ENCODE data around the gene CMKLR1. TPM values are rescaled to one million over a fixed set of nuclear protein-coding genes. Genes with fewer than 3 reads are reported as not detected.

The CMKLR1 gene
- total and polyA plus RNA-seq, 2 donors from 2014 or later = 6.1 to 25.7 TPM

- intact Hi-C loops (cut with DNase I) = no loop called here
- Histone ChIP-seq H3K36me3 (ENCODE audit: control insufficient read depth in 2 of 3, insufficient read depth in 3 of 3, low read length in 3 of 3) (no peaks in the 10 kb centered on the region), H3K9me3 (ENCODE audit: control insufficient read depth in 2 of 3, insufficient read depth in 1 of 3, low read length in 3 of 3) (no peaks in the 10 kb centered on the region), H3K4me3 (ENCODE audit: low read length in 3 of 3) (peak overlapping the region in 2 of 3 donors; percentile 32 to 53), H3K4me1 (ENCODE audit: control insufficient read depth in 2 of 3, insufficient read depth in 2 of 3, low read depth in 1 of 3, low read length in 3 of 3) (peaks cover 0 to 9% (median 0%) of the 10 kb centered on the region in 3 donors), H3K27me3 (ENCODE audit: control insufficient read depth, insufficient read depth, low read length) (no peaks in the 10 kb centered on the region), H3K9ac (ENCODE audit: low read length in 3 of 3) (peak overlapping the region in 2 of 3 donors; percentile 4 to 17), H3K27ac (ENCODE audit: low read depth in 2 of 2, low read length in 2 of 2) (peak overlapping the region in 1 of 2 donors; percentile 13)
- TF ChIP-seq, protein P1, sequence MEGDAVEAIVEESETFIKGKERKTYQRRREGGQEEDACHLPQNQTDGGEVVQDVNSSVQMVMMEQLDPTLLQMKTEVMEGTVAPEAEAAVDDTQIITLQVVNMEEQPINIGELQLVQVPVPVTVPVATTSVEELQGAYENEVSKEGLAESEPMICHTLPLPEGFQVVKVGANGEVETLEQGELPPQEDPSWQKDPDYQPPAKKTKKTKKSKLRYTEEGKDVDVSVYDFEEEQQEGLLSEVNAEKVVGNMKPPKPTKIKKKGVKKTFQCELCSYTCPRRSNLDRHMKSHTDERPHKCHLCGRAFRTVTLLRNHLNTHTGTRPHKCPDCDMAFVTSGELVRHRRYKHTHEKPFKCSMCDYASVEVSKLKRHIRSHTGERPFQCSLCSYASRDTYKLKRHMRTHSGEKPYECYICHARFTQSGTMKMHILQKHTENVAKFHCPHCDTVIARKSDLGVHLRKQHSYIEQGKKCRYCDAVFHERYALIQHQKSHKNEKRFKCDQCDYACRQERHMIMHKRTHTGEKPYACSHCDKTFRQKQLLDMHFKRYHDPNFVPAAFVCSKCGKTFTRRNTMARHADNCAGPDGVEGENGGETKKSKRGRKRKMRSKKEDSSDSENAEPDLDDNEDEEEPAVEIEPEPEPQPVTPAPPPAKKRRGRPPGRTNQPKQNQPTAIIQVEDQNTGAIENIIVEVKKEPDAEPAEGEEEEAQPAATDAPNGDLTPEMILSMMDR (IDR thresholded peaks at IDR 0.05; ENCODE audit: borderline replicate concordance, extremely low read depth, insufficient read depth) = peak; percentile 29
- FAIRE-seq = no peak
- DNase-seq = peak in 1 of 5 donors; percentile 30
These were observed 1.6 kb downstream of the CMKLR1 start for GRCh38 chr12:108337235-108338223.

GRCh38 chr12:108335349-108336119 is 3.6 kb downstream of the CMKLR1 start:
- no peak for DNase-seq
- Histone ChIP-seq H3K9me3 (ENCODE audit: control insufficient read depth in 2 of 3, insufficient read depth in 1 of 3, low read length in 3 of 3) (no peaks in the 10 kb centered on the region), H3K9ac (ENCODE audit: low read length in 3 of 3) (no peak overlapping the region), H3K27me3 (ENCODE audit: control insufficient read depth, insufficient read depth, low read length) (no peaks in the 10 kb centered on the region), H3K4me3 (ENCODE audit: low read length in 3 of 3) (no peak overlapping the region), H3K27ac (ENCODE audit: low read depth in 2 of 2, low read length in 2 of 2) (no peak overlapping the region), H3K36me3 (ENCODE audit: control insufficient read depth in 2 of 3, insufficient read depth in 3 of 3, low read length in 3 of 3) (no peaks in the 10 kb centered on the region), H3K4me1 (ENCODE audit: control insufficient read depth in 2 of 3, insufficient read depth in 2 of 3, low read depth in 1 of 3, low read length in 3 of 3) (peaks cover 0 to 7% (median 0%) of the 10 kb centered on the region in 3 donors)
- intact Hi-C loops (cut with DNase I) = no loop called here
- TF ChIP-seq, protein P1 (IDR thresholded peaks at IDR 0.05; ENCODE audit: borderline replicate concordance, extremely low read depth, insufficient read depth) = no peak
- no peak for FAIRE-seq

- Histone ChIP-seq H3K4me3 (ENCODE audit: low read length in 3 of 3) (no peak overlapping the region), H3K9ac (ENCODE audit: low read length in 3 of 3) (no peak overlapping the region), H3K27me3 (ENCODE audit: control insufficient read depth, insufficient read depth, low read length) (no peaks in the 10 kb centered on the region), H3K36me3 (ENCODE audit: control insufficient read depth in 2 of 3, insufficient read depth in 3 of 3, low read length in 3 of 3) (no peaks in the 10 kb centered on the region), H3K27ac (ENCODE audit: low read depth in 2 of 2, low read length in 2 of 2) (peak overlapping the region in 1 of 2 donors; percentile 57), H3K4me1 (ENCODE audit: control insufficient read depth in 2 of 3, insufficient read depth in 2 of 3, low read depth in 1 of 3, low read length in 3 of 3) (peaks cover 0 to 7% (median 0%) of the 10 kb centered on the region in 3 donors), H3K9me3 (ENCODE audit: control insufficient read depth in 2 of 3, insufficient read depth in 1 of 3, low read length in 3 of 3) (no peaks in the 10 kb centered on the region)
- DNase-seq = no peak
- intact Hi-C loops (cut with DNase I) = no loop called here
- FAIRE-seq = no peak
- TF ChIP-seq, protein P1 (IDR thresholded peaks at IDR 0.05; ENCODE audit: borderline replicate concordance, extremely low read depth, insufficient read depth) = no peak
These were observed 5.0 kb downstream of the CMKLR1 start for GRCh38 chr12:108333898-108334699.

All from kidney (tissue), 14 donors.